PC-3 (cell line): Measurements from ENCODE around the gene TNFRSF11A. TPM values are rescaled to one million over a fixed set of nuclear protein-coding genes. Genes with fewer than 3 reads are reported as not detected.

Source experiments
- ATAC-seq: fragments of 200-7000 bp; cut with Tn5 transposase; 2 replicates; pipeline ENCODE4 v1.9.1; 2020; ENCODE audit warnings: mild to moderate bottlenecking, moderate library complexity
- BruUV-seq: library from RNA; stranded (reverse); fragments of 400-500 nt; replicated peaks from 2 replicates; lab custom pipeline; 2021; lab: Mats Ljungman, UMichigan
- CTCF ChIA-PET: fragments of 300-600 bp; sonication (Branson Sonifier 250); formaldehyde crosslinking; loops from one replicate; lab custom pipeline; 2022; ENCODE audit warnings: antibody characterized with exemption; lab: Charles Lee
- POLR2A ChIA-PET: fragments of 300-600 bp; sonication (Branson Sonifier 250); formaldehyde crosslinking; loops from one replicate; lab custom pipeline; 2022; ENCODE audit warnings: antibody characterized with exemption; ENCODE audit not compliant: unreplicated experiment; lab: Charles Lee
- DNase-seq: peaks from one replicate; pipeline ENCODE4 v3.0.0-alpha.2; 2015
- H2AFZ ChIP-seq: fragments of 300-600 bp; sonication (generic); 2 replicates; pipeline ENCODE4 v1.6.0; 2016; ENCODE audit warnings: antibody characterized with exemption, low read length
- H3F3A ChIP-seq: fragments of 300-600 bp; sonication (generic); one replicate; pipeline ENCODE4 v1.6.0; 2017; ENCODE audit warnings: antibody characterized with exemption, low read length, control low read depth, mild to moderate bottlenecking; ENCODE audit not compliant: unreplicated experiment
- H3K27ac ChIP-seq: fragments of 300-600 bp; sonication (generic); 2 replicates; pipeline ENCODE4 v1.5.1; 2016; ENCODE audit warnings: mild to moderate bottlenecking, low read length
- H3K27me3 ChIP-seq: fragments of 300-600 bp; sonication (generic); 2 replicates; pipeline ENCODE4 v1.6.1; 2016; ENCODE audit warnings: low read length, mixed read lengths
- H3K36me3 ChIP-seq: fragments of 300-600 bp; sonication (generic); 2 replicates; pipeline ENCODE4 v1.6.1; 2016; ENCODE audit warnings: low read depth, mixed run types, low read length, mixed read lengths
- H3K4me1 ChIP-seq: fragments of 300-600 bp; sonication (generic); 2 replicates; pipeline ENCODE4 v1.5.1; 2016; ENCODE audit warnings: low read length; ENCODE audit not compliant: insufficient read depth
- H3K4me2 ChIP-seq: fragments of 300-600 bp; sonication (generic); 2 replicates; pipeline ENCODE4 v1.6.0; 2016; ENCODE audit warnings: low read length
- H3K4me3 ChIP-seq: fragments of 300-600 bp; sonication (generic); 2 replicates; pipeline ENCODE4 v1.5.1; 2016; ENCODE audit warnings: mild to moderate bottlenecking, low read length, mixed read lengths
- H3K79me2 ChIP-seq: fragments of 300-600 bp; sonication (generic); 2 replicates; pipeline ENCODE4 v1.6.1; 2017; ENCODE audit warnings: low read length, mixed read lengths
- H3K9ac ChIP-seq: fragments of 300-600 bp; sonication (generic); 2 replicates; pipeline ENCODE4 v1.6.0; 2016; ENCODE audit warnings: mild to moderate bottlenecking, low read length
- H3K9me2 ChIP-seq: fragments of 300-600 bp; sonication (generic); replicated peaks from 2 replicates; pipeline ENCODE4 v1.6.1; 2016; ENCODE audit warnings: mixed run types, low read length, mixed read lengths
- H3K9me3 ChIP-seq: fragments of 300-600 bp; sonication (generic); 2 replicates; pipeline ENCODE4 v1.6.1; 2016; ENCODE audit warnings: low read length, mixed read lengths
- H4K20me1 ChIP-seq: fragments of 300-600 bp; sonication (generic); 2 replicates; pipeline ENCODE4 v1.6.1; 2016; ENCODE audit warnings: low read length, mixed read lengths
- EZH2 ChIP-seq: fragments of 300-600 bp; sonication (generic); IDR thresholded peaks from one replicate; pipeline ENCODE4 v1.6.1; 2017; ENCODE audit warnings: antibody characterized with exemption, mild to moderate bottlenecking, low read length; ENCODE audit not compliant: unreplicated experiment
- EZH2phosphoT487 ChIP-seq: fragments of 300-600 bp; sonication (generic); IDR thresholded peaks from 2 replicates; pipeline ENCODE4 v1.6.1; 2018; ENCODE audit warnings: mild to moderate bottlenecking, antibody characterized with exemption, low read length, borderline replicate concordance
- intact Hi-C: fragments of 100-400 bp; cut with micrococcal nuclease; formaldehyde crosslinking; loops from 2 replicates; pipeline ENCODE4 v1.9.0; 2023
- total RNA-seq: library from RNA; depleted of rRNA; stranded (reverse); fragments of >200 nt; gene quantifications from 2 replicates; pipeline ENCODE4 v1.2.3, GENCODE V29; 2014
- TF ChIP-seq, protein P1 (sequence below): fragments of 300-600 bp; sonication (generic); conservative IDR thresholded peaks from 2 replicates; pipeline ENCODE4 v1.5.1; 2017; ENCODE audit warnings: antibody characterized with exemption, low read depth, mild to moderate bottlenecking, low read length

The TNFRSF11A gene
- total RNA-seq, 1 experiment from 2014 or later = 26.5 TPM

DNA sequence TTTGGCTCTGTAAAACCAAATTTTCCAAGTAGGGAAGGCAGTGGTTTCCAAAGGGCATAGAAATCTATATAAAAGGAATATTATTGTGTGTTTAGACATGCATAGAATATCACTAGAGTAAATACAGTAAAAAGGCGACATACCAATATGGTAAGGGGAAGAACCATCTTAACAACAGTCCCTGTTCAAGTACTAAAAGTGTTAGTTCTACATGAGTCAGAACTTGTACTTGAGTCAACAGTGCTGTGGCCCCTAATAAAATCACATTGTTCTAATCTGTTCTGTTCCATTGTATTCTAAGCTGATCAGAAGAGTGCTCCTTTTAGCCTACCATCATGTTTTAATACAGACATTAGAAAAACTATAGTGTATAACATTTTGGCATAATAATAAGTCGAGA is 36.1 kb upstream of the TNFRSF11A start:
- ATAC-seq (peak; percentile 98), DNase-seq (peak; percentile 75)
- Histone ChIP-seq H3K4me1 (peaks cover 26% of the 10 kb centered on the region), H4K20me1 (no peaks in the 10 kb centered on the region), H3K36me3 (peaks cover 8% of the 10 kb centered on the region), H3K4me3 (no peak overlapping the region), H3K79me2 (no peaks in the 10 kb centered on the region), H3K9me3 (no peaks in the 10 kb centered on the region), H3F3A (no peaks in the 10 kb centered on the region), H3K4me2 (peak overlapping the region; percentile 43), H3K9ac (no peak overlapping the region), H2AFZ (no peak overlapping the region), H3K27ac (peak overlapping the region; percentile 28), H3K27me3 (no peaks in the 10 kb centered on the region), H3K9me2 (no peaks in the 10 kb centered on the region)
- POLR2A ChIA-PET = interaction anchor here (0.6 to 0.7 kb wide), 2 partner anchors 32 to 324 kb away, joined by 3 to 6 read pairs; no protein-coding TSS in a partner anchor
- CTCF ChIA-PET = no interaction called here
- TF ChIP-seq EZH2phosphoT487 (no peak), EZH2 (no peak)
- TF ChIP-seq, protein P1, sequence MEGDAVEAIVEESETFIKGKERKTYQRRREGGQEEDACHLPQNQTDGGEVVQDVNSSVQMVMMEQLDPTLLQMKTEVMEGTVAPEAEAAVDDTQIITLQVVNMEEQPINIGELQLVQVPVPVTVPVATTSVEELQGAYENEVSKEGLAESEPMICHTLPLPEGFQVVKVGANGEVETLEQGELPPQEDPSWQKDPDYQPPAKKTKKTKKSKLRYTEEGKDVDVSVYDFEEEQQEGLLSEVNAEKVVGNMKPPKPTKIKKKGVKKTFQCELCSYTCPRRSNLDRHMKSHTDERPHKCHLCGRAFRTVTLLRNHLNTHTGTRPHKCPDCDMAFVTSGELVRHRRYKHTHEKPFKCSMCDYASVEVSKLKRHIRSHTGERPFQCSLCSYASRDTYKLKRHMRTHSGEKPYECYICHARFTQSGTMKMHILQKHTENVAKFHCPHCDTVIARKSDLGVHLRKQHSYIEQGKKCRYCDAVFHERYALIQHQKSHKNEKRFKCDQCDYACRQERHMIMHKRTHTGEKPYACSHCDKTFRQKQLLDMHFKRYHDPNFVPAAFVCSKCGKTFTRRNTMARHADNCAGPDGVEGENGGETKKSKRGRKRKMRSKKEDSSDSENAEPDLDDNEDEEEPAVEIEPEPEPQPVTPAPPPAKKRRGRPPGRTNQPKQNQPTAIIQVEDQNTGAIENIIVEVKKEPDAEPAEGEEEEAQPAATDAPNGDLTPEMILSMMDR = no peak
- BruUV-seq = no TSS peak
- intact Hi-C loops = loop anchor here (2.0 kb wide), 2 partner anchors 38 to 40 kb away; no protein-coding TSS in a partner anchor

DNA sequence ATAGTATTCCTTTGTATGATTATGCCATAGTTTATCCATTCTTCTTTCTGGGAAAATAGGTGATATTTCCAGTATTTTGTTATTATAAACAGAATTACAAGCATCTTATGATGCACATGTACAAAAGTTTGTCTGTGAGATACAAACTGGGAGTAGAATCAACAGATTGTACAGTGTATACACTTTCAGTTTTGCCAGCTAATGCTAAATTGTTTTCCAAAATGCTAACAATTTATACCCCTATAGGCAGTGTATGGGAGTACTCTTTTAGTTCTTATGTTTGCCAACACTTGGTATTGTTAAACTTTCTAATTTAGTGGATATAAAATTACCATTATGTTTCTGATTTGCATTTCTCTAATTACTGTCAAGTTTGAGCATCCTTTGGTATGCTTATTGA is 31.0 kb upstream of the TNFRSF11A start:
- Histone ChIP-seq H3F3A (no peaks in the 10 kb centered on the region), H3K4me2 (no peak overlapping the region), H3K36me3 (peaks cover 3% of the 10 kb centered on the region), H3K27me3 (no peaks in the 10 kb centered on the region), H3K4me1 (peaks cover 8% of the 10 kb centered on the region), H3K9me2 (no peaks in the 10 kb centered on the region), H4K20me1 (no peaks in the 10 kb centered on the region), H3K27ac (no peak overlapping the region), H3K9me3 (no peaks in the 10 kb centered on the region), H3K79me2 (no peaks in the 10 kb centered on the region), H3K9ac (no peak overlapping the region), H3K4me3 (no peak overlapping the region), H2AFZ (no peak overlapping the region)
- DNase-seq (no peak), ATAC-seq (no peak)
- intact Hi-C loops = no loop called here
- POLR2A ChIA-PET = no interaction called here
- CTCF ChIA-PET = no interaction called here
- BruUV-seq = no TSS peak
- TF ChIP-seq EZH2 (no peak), EZH2phosphoT487 (no peak)
- TF ChIP-seq, protein P1 = no peak

- TF ChIP-seq, protein P1 = no peak
- no peak for TF ChIP-seq EZH2phosphoT487
- no peak for TF ChIP-seq EZH2
- intact Hi-C loops = no loop called here
- BruUV-seq = no TSS peak
- no peaks in the 10 kb centered on the region for H3K4me1 ChIP-seq
- ChIA-PET CTCF (no interaction called here), POLR2A (no interaction called here)
- H3K4me2 ChIP-seq = no peak overlapping the region
- H2AFZ ChIP-seq = no peak overlapping the region
- no peaks in the 10 kb centered on the region for H3F3A ChIP-seq
- DNase-seq = no peak
- no peak overlapping the region for H3K9ac ChIP-seq
- no peaks in the 10 kb centered on the region for H3K79me2 ChIP-seq
- no peaks in the 10 kb centered on the region for H4K20me1 ChIP-seq
- no peaks in the 10 kb centered on the region for H3K27me3 ChIP-seq
- H3K27ac ChIP-seq = no peak overlapping the region
- H3K9me3 ChIP-seq = no peaks in the 10 kb centered on the region
- H3K9me2 ChIP-seq = no peaks in the 10 kb centered on the region
- no peak overlapping the region for H3K4me3 ChIP-seq
- H3K36me3 ChIP-seq = peaks cover 9% of the 10 kb centered on the region; the same call in 1 of the 2 replicates
- no peak for ATAC-seq
Observed at GRCh38 chr18:62300359-62300963, 24.6 kb upstream of the TNFRSF11A start.
